Muscle layer of duodenum (tissue), 2 donors: ENCODE results near the gene GVQW3.

Experiments used
- H3K27ac ChIP-seq: one replicate; pipeline ENCODE4 v1.7.0; 2013; ENCODE audit warnings: mild to moderate bottlenecking, low read length
- H3K27me3 ChIP-seq: one replicate; pipeline ENCODE4 v1.7.0; 2013; ENCODE audit warnings: low read depth, mild to moderate bottlenecking, control low read depth, low read length
- H3K36me3 ChIP-seq, 2 donors: one replicate each; pipeline ENCODE4 v1.7.0; 2013; ENCODE audit warnings: low read length in 2 of 2, control low read depth in 1 of 2, mild to moderate bottlenecking in 1 of 2; ENCODE audit not compliant: insufficient read depth in 2 of 2, control insufficient read depth in 1 of 2
- H3K4me1 ChIP-seq, 2 donors: one replicate each; pipeline ENCODE4 v1.7.0; 2013; ENCODE audit warnings: low read length in 2 of 2, mild to moderate bottlenecking in 2 of 2, control low read depth in 1 of 2, moderate library complexity in 1 of 2; ENCODE audit not compliant: insufficient read depth in 2 of 2, control insufficient read depth in 1 of 2
- H3K4me3 ChIP-seq, 2 donors: one replicate each; pipeline ENCODE4 v1.7.0; 2013; ENCODE audit warnings: low read length in 2 of 2, low read depth in 1 of 2, mild to moderate bottlenecking in 1 of 2
- H3K9me3 ChIP-seq, 2 donors: one replicate each; pipeline ENCODE4 v1.7.0; 2013; ENCODE audit warnings: low read length in 2 of 2, control low read depth in 1 of 2, mild to moderate bottlenecking in 1 of 2; ENCODE audit not compliant: control insufficient read depth in 1 of 2
- donor health status: healthy.

Gene GVQW3

DNA sequence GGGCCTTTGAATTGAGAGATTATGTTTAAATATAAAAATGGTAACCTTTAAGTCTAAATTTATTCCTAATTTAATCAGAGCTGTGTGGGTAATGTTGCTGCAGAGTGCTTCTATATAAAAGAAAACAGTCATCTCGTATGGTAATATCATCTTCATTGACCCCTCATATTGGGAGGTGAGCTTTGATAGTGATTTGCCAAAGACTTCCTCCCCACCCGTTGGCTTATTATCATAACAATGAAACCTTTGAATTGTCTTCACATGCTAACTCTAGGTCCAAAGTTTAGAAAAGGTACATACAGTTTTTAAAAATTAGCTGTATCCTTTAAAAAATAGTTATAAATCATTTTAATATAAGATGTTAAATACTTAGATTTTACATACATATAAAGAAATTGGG is 67.4 kb downstream of the GVQW3 start:
- H3K36me3 ChIP-seq, result peaks cover 16 to 21% of the 10 kb centered on the region in 2 donors
- H3K27ac ChIP-seq, result no peak overlapping the region
- H3K27me3 ChIP-seq, result no peaks in the 10 kb centered on the region
- no peak overlapping the region for H3K4me3 ChIP-seq
- peaks cover 2 to 4% of the 10 kb centered on the region in 2 donors for H3K4me1 ChIP-seq
- no peaks in the 10 kb centered on the region for H3K9me3 ChIP-seq

DNA sequence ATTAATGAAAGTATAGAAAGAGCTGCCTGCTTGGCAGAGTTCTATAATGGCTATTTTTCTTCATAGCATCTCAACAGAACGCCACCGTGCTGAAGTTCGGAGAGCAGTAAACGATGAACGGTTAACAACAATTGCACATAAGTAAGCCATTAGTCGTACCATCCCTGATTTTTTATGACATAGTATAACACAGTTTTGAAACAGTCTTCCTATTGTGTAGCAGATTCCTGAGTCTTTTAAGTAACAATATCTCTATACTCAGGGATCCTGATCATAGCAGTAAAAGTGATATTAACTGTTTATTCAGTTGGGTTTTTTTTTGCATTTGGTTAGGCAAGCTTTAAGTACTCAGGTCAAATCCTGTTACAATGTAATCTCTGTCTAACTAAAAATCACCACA is 72.1 kb downstream of the GVQW3 start:
- no peaks in the 10 kb centered on the region for H3K4me1 ChIP-seq
- no peak overlapping the region for H3K4me3 ChIP-seq
- no peaks in the 10 kb centered on the region for H3K9me3 ChIP-seq
- H3K36me3 ChIP-seq, result peaks cover 12 to 24% of the 10 kb centered on the region in 2 donors
- H3K27ac ChIP-seq, result no peak overlapping the region
- H3K27me3 ChIP-seq, result no peaks in the 10 kb centered on the region

DNA sequence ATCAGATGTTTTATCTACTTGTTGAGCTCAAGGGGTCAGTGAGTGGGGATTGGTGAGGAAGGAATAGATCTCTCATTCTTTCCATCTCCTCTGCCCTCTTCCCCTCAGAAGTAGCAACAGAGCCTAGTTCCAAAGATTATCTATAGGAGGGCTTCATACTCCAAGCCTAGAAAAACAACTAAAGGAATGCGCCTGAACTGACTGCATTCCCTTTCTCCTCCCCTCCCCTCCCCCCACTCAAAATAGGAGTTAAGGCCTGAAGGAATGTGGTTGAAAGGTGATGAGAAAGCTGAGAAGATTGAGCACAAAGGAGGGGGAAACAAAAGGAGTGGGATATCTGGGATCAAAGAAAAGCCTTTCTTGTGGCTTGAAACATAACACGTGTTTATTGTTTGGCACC is 74.2 kb downstream of the GVQW3 start:
- Histone ChIP-seq H3K4me1 (no peaks in the 10 kb centered on the region), H3K27ac (no peak overlapping the region), H3K27me3 (no peaks in the 10 kb centered on the region), H3K4me3 (no peak overlapping the region), H3K9me3 (no peaks in the 10 kb centered on the region), H3K36me3 (peaks cover 18 to 26% of the 10 kb centered on the region in 2 donors)

DNA sequence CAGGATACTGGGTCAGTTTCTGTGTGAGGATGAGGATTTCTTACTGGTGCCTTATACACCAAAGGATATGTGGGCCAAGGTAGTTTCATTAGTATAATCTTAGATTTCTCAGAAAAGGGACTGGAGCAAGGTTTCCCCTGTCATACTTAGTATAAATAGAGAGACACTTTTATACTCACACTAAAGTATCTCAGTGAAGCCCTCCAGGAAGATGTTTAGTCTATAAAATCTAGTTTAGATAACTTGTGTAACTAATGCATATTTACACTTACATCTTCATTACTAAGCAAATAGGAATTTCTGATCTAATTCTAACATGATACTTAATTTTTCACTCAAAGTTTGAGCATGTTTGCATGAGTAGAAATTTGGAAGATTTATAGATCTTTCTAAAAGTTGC is 74.8 kb downstream of the GVQW3 start:
- Histone ChIP-seq H3K27me3 (no peaks in the 10 kb centered on the region), H3K36me3 (peaks cover 18 to 26% of the 10 kb centered on the region in 2 donors), H3K27ac (no peak overlapping the region), H3K4me1 (no peaks in the 10 kb centered on the region), H3K4me3 (no peak overlapping the region), H3K9me3 (no peaks in the 10 kb centered on the region)

DNA sequence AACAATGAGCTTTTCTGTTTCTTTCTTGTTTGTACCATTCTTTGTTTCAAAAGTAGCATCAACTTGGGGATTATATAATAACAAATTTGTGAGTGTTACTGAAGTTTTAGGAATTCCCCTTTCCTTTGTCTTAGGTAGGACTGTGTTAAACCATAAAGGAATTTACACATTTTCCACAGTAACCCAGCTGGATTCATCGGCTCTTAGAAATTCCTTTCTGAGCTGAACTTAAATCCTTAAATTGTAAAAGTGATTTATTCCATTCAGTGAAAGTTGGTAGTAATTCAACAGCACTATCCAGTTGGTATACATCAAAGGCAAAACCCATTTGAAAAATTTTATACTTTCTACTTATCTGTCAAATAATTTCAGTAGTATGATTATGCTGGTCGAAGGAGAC is 75.4 kb downstream of the GVQW3 start:
- peaks cover 18 to 26% of the 10 kb centered on the region in 2 donors for H3K36me3 ChIP-seq
- H3K4me1 ChIP-seq, result no peaks in the 10 kb centered on the region
- no peak overlapping the region for H3K4me3 ChIP-seq
- no peaks in the 10 kb centered on the region for H3K27me3 ChIP-seq
- no peak overlapping the region for H3K27ac ChIP-seq
- H3K9me3 ChIP-seq, result no peaks in the 10 kb centered on the region
